Fibroblast of lung (primary cell): ENCODE data around the gene RERE. TPM values are rescaled to one million over a fixed set of nuclear protein-coding genes. Genes with fewer than 3 reads are reported as not detected.
"Not testable (repeated sequence)": the region's sequence is repeated elsewhere in the genome, so short reads cannot be mapped to it uniquely, and the experiment has no call there.

Source experiments
- DNase-seq, 2 donors: peaks; one replicate each; pipeline versions ENCODE4 v3.0.0 to v3.0.0-alpha.2; 2010; ENCODE audit warnings: low read depth in 2 of 2
- H2AFZ ChIP-seq: 2 replicates; pipeline ENCODE4 v1.5.1; 2012; ENCODE audit warnings: low read length, control low read depth, inconsistent platforms
- H3K27ac ChIP-seq: 2 replicates; pipeline ENCODE4 v1.5.1; 2011; ENCODE audit warnings: low read length, control low read depth; ENCODE audit not compliant: insufficient read depth
- H3K27me3 ChIP-seq: 2 replicates; pipeline ENCODE4 v1.5.1; 2011; ENCODE audit warnings: mild to moderate bottlenecking, low read length; ENCODE audit not compliant: control insufficient read depth, insufficient read depth
- H3K36me3 ChIP-seq: 2 replicates; pipeline ENCODE4 v1.5.1; 2011; ENCODE audit warnings: low read length; ENCODE audit not compliant: control insufficient read depth, insufficient read depth
- H3K4me1 ChIP-seq: 2 replicates; pipeline ENCODE4 v1.5.1; 2011; ENCODE audit warnings: low read length; ENCODE audit not compliant: control insufficient read depth, insufficient read depth; ENCODE audit errors: extremely low read depth
- H3K4me2 ChIP-seq: 2 replicates; pipeline ENCODE4 v1.5.1; 2011; ENCODE audit warnings: low read length, control low read depth; ENCODE audit not compliant: insufficient read depth; ENCODE audit errors: extremely low read depth
- H3K4me3 ChIP-seq, 4 experiments: fragments of 200-600 bp in 1 of 4; sonication (generic) in 1 of 4; replicated peaks in 1 of 4; 2 replicates each; pipeline ENCODE4 v1.5.1; 2011 to 2016; ENCODE audit warnings: low read length in 4 of 4, low read depth in 3 of 4, mild to moderate bottlenecking in 3 of 4, control low read depth in 2 of 4, inconsistent platforms in 1 of 4, mixed read lengths in 1 of 4; ENCODE audit not compliant: insufficient read depth in 1 of 4; ENCODE audit errors: control extremely low read depth in 1 of 4
- H3K79me2 ChIP-seq: 2 replicates; pipeline ENCODE4 v1.5.1; 2012; ENCODE audit warnings: mild to moderate bottlenecking, low read length, inconsistent platforms; ENCODE audit not compliant: control insufficient read depth, insufficient read depth
- H3K9ac ChIP-seq: 2 replicates; pipeline ENCODE4 v1.5.1; 2011; ENCODE audit warnings: mild to moderate bottlenecking, low read length, control low read depth; ENCODE audit not compliant: insufficient read depth
- H3K9me3 ChIP-seq: 2 replicates; pipeline ENCODE4 v1.5.1; 2012; ENCODE audit warnings: low read depth, low read length; ENCODE audit not compliant: control insufficient read depth, insufficient read depth
- H4K20me1 ChIP-seq: 2 replicates; pipeline ENCODE4 v1.5.1; 2011; ENCODE audit warnings: low read length; ENCODE audit not compliant: control insufficient read depth, insufficient read depth; ENCODE audit errors: extremely low read depth
- CTCF ChIP-seq, 2 donors: IDR thresholded peaks in 1 of 2; conservative IDR thresholded peaks in 1 of 2; 1 replicate in 1 of 2; 2 replicates in 1 of 2; pipeline ENCODE4 v1.5.1; 2011 to 2012; ENCODE audit warnings: low read length in 2 of 2, control low read depth in 1 of 2, inconsistent platforms in 1 of 2, low read depth in 1 of 2, mild to moderate bottlenecking in 1 of 2
- EZH2 ChIP-seq: IDR thresholded peaks from 2 replicates; pipeline ENCODE4 v1.5.1; 2012; ENCODE audit warnings: low read length, control low read depth, mild to moderate bottlenecking; ENCODE audit errors: missing control alignments
- polyA plus RNA-seq, 2 donors: library from polyadenylated mRNA; depleted of rRNA in 1 of 2; stranded (reverse) in 1 of 2; unstranded in 1 of 2; fragments of >200 nt; gene quantifications; 2 replicates each; pipeline ENCODE4 v1.2.1, GENCODE V29; 2011 to 2012; ENCODE audit warnings: missing spikeins in 1 of 2
- total RNA-seq: library from RNA; depleted of rRNA; stranded (reverse); fragments of >200 nt; gene quantifications from 2 replicates; pipeline ENCODE4 v1.2.1, GENCODE V29; 2014

The RERE gene
- total and polyA plus RNA-seq, 2 donors (not counting 1 experiment from before 2014, with no cell fraction given), result 3.7 to 51.0 TPM

DNA sequence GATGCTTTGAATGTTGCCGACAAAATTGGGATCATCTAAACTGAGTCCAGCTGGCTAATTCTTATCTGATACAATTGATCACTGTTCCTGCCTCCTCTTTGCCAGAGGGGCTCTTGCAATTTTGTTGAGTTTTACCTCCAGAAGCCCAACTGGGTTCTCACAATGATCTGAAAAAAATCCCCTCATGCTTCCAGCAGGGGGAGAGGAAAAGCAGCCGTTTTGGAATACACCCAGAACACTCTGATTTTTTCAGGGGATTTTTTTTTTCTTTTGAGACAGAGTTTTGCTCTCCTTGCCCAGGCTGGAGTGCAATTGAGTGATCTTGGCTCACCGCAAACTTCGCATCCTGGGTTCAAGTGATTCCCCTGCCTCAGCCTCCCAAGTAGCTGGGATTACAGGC, 13.9 kb upstream of the RERE start:
- no peaks in the 10 kb centered on the region for H3K79me2 ChIP-seq
- H3K27ac ChIP-seq, result no peak overlapping the region
- H3K4me1 ChIP-seq, result peaks cover 2% of the 10 kb centered on the region
- H3K27me3 ChIP-seq, result no peaks in the 10 kb centered on the region
- H3K4me3 ChIP-seq, result no peak overlapping the region
- TF ChIP-seq CTCF (conservative IDR thresholded peaks at IDR 0.05 in 1 of 2, IDR thresholded peaks at IDR 0.05 in 1 of 2; ENCODE audit: low read depth in 1 of 2, low read length in 2 of 2), result peak; percentile 48 to 52
- no peak for TF ChIP-seq EZH2
- no peak overlapping the region for H2AFZ ChIP-seq
- no peaks in the 10 kb centered on the region for H3K9me3 ChIP-seq
- no peaks in the 10 kb centered on the region for H3K36me3 ChIP-seq
- H3K4me2 ChIP-seq, result no peak overlapping the region
- peak in 1 of 2 donors; percentile 30 for DNase-seq
- no peaks in the 10 kb centered on the region for H4K20me1 ChIP-seq
- no peak overlapping the region for H3K9ac ChIP-seq

- not testable (repeated sequence) for H3K79me2 ChIP-seq, H3K27ac ChIP-seq, H3K4me2 ChIP-seq, H3K9ac ChIP-seq, H3K27me3 ChIP-seq, H3K36me3 ChIP-seq, H3K9me3 ChIP-seq, H4K20me1 ChIP-seq, H3K4me3 ChIP-seq, H2AFZ ChIP-seq, DNase-seq, H3K4me1 ChIP-seq
These were observed 13.3 kb upstream of the RERE start for GRCh38 chr1:8830732-8831131.

- no peaks in the 10 kb centered on the region for H3K27me3 ChIP-seq
- H3K4me1 ChIP-seq, result no peaks in the 10 kb centered on the region
- no peaks in the 10 kb centered on the region for H3K36me3 ChIP-seq
- no peaks in the 10 kb centered on the region for H3K79me2 ChIP-seq
- DNase-seq, result peak; percentile 39 to 91
- no peaks in the 10 kb centered on the region for H4K20me1 ChIP-seq
- no peak overlapping the region for H3K4me2 ChIP-seq
- H3K9me3 ChIP-seq, result no peaks in the 10 kb centered on the region
- H3K27ac ChIP-seq, result no peak overlapping the region
- H3K4me3 ChIP-seq, result no peak overlapping the region
- H3K9ac ChIP-seq, result no peak overlapping the region
- TF ChIP-seq CTCF (conservative IDR thresholded peaks at IDR 0.05 in 1 of 2, IDR thresholded peaks at IDR 0.05 in 1 of 2; ENCODE audit: low read depth in 1 of 2, low read length in 2 of 2), result no peak
- TF ChIP-seq EZH2, result no peak
- no peak overlapping the region for H2AFZ ChIP-seq
These were observed 8.6 kb upstream of the RERE start for GRCh38 chr1:8825985-8826481.
